HL-60 (cell line): ENCODE results near the gene UNC80.

Experiments
- DNase-seq, 2 experiments: peaks; one replicate each; pipeline ENCODE4 v3.0.0-alpha.2; 2010 to 2020; ENCODE audit warnings: low read depth in 1 of 2, low spot score in 1 of 2
- H3K27ac ChIP-seq: fragments of 250-450 bp; sonication (Bioruptor Pico); replicated peaks from 2 replicates; pipeline ENCODE4 v1.5.1; 2020; ENCODE audit warnings: mild to moderate bottlenecking, moderate library complexity
- H3K27me3 ChIP-seq: fragments of 250-450 bp; sonication (Bioruptor Pico); 2 replicates; pipeline ENCODE4 v1.5.1; 2021; ENCODE audit warnings: mild to moderate bottlenecking, moderate library complexity; ENCODE audit not compliant: insufficient read depth, poor library complexity, severe bottlenecking
- H3K4me3 ChIP-seq: replicated peaks from 2 replicates; pipeline ENCODE4 v1.5.1; 2011; ENCODE audit warnings: mild to moderate bottlenecking, control low read depth, low read length; ENCODE audit not compliant: insufficient read depth
- GABPA ChIP-seq: IDR thresholded peaks from 2 replicates; pipeline ENCODE4 v1.6.1; 2012; ENCODE audit warnings: low read depth
- POLR2AphosphoS5 ChIP-seq: IDR thresholded peaks from 2 replicates; pipeline ENCODE4 v1.6.1; 2012; ENCODE audit warnings: low read depth
- SPI1 ChIP-seq: IDR thresholded peaks from 2 replicates; pipeline ENCODE4 v1.6.1; 2012; ENCODE audit warnings: low read depth, mild to moderate bottlenecking, borderline replicate concordance
- TF ChIP-seq, protein P1 (sequence below): IDR thresholded peaks from one replicate; pipeline ENCODE4 v1.5.1; 2011; ENCODE audit warnings: low read length, control low read depth, inconsistent platforms; ENCODE audit not compliant: insufficient read depth
- TF ChIP-seq, protein P2 (sequence below): IDR thresholded peaks from 2 replicates; pipeline ENCODE4 v1.6.1; 2012; ENCODE audit warnings: low read depth; ENCODE audit not compliant: insufficient replicate concordance

The UNC80 gene

DNA sequence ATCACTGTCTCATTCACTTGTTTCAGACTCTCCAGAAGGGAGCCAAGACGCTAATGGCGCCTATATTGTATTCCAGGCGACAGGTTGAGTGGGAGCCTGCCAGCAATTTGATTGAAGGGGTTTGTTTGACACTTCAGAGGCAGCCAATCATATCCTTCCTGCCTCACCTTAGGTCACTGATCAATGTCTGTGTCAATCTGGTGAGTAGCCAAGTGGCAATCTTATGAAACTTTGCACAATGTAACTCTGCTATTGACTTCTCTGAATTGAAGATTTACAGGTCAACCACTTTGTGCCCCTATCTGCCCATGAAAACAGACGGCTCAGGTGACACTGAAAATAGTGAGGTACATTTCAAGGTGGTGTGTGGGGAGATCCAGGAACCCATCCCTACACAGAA, 198.1 kb downstream of the UNC80 start:
- H3K27ac ChIP-seq: no peak overlapping the region
- DNase-seq: no peak
- TF ChIP-seq, protein P1, sequence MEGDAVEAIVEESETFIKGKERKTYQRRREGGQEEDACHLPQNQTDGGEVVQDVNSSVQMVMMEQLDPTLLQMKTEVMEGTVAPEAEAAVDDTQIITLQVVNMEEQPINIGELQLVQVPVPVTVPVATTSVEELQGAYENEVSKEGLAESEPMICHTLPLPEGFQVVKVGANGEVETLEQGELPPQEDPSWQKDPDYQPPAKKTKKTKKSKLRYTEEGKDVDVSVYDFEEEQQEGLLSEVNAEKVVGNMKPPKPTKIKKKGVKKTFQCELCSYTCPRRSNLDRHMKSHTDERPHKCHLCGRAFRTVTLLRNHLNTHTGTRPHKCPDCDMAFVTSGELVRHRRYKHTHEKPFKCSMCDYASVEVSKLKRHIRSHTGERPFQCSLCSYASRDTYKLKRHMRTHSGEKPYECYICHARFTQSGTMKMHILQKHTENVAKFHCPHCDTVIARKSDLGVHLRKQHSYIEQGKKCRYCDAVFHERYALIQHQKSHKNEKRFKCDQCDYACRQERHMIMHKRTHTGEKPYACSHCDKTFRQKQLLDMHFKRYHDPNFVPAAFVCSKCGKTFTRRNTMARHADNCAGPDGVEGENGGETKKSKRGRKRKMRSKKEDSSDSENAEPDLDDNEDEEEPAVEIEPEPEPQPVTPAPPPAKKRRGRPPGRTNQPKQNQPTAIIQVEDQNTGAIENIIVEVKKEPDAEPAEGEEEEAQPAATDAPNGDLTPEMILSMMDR: no peak
- TF ChIP-seq GABPA (no peak), POLR2AphosphoS5 (no peak), SPI1 (no peak)
- TF ChIP-seq, protein P2, sequence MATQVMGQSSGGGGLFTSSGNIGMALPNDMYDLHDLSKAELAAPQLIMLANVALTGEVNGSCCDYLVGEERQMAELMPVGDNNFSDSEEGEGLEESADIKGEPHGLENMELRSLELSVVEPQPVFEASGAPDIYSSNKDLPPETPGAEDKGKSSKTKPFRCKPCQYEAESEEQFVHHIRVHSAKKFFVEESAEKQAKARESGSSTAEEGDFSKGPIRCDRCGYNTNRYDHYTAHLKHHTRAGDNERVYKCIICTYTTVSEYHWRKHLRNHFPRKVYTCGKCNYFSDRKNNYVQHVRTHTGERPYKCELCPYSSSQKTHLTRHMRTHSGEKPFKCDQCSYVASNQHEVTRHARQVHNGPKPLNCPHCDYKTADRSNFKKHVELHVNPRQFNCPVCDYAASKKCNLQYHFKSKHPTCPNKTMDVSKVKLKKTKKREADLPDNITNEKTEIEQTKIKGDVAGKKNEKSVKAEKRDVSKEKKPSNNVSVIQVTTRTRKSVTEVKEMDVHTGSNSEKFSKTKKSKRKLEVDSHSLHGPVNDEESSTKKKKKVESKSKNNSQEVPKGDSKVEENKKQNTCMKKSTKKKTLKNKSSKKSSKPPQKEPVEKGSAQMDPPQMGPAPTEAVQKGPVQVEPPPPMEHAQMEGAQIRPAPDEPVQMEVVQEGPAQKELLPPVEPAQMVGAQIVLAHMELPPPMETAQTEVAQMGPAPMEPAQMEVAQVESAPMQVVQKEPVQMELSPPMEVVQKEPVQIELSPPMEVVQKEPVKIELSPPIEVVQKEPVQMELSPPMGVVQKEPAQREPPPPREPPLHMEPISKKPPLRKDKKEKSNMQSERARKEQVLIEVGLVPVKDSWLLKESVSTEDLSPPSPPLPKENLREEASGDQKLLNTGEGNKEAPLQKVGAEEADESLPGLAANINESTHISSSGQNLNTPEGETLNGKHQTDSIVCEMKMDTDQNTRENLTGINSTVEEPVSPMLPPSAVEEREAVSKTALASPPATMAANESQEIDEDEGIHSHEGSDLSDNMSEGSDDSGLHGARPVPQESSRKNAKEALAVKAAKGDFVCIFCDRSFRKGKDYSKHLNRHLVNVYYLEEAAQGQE: no peak
- H3K27me3 ChIP-seq: peaks cover 3% of the 10 kb centered on the region
- no peak overlapping the region for H3K4me3 ChIP-seq

DNA sequence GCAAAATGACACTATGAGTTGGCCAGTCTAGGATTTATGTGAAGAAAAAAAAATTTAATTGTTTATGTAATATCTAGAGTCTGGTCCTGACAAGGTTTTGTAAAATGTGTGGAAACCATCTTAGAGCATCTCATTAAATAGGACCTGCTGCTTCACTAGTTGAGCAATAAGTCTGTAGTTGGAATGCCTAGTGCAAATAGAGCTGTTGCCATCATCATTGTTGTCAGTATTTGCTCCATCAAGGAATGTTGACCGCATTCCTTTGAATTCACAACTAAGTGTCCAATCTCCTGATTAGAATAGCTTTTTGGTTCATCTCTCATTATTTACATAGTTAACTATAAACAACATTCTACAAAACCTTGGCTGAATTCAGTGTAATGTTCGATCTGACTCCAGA, 198.6 kb downstream of the UNC80 start:
- DNase-seq: no peak
- Histone ChIP-seq H3K27ac (no peak overlapping the region), H3K27me3 (peaks cover 3% of the 10 kb centered on the region), H3K4me3 (no peak overlapping the region)
- no peak for TF ChIP-seq GABPA
- no peak for TF ChIP-seq SPI1
- TF ChIP-seq, protein P1: no peak
- no peak for TF ChIP-seq POLR2AphosphoS5
- TF ChIP-seq, protein P2: no peak

DNA sequence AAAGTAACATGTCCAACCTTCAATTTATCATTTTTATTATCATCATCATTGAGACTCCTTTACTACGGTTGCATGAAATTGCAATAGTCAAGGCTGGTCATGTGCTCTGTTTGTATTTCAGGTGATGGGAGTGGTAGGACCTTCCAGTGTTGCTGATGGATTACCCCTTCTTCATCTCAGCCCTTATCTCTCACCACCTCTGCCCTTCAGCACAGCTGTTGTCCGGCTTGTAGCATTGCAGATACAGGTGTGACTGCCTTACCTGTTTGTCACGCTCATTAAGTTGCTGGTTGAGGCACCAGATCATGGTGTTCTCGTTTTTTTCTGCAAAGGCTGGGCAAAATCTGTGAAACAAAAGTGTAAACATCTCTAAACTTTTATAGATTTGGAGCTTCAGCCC, 199.1 kb downstream of the UNC80 start:
- H3K4me3 ChIP-seq: no peak overlapping the region
- H3K27ac ChIP-seq: no peak overlapping the region
- H3K27me3 ChIP-seq: peaks cover 3% of the 10 kb centered on the region
- TF ChIP-seq, protein P1: no peak
- no peak for DNase-seq

DNA sequence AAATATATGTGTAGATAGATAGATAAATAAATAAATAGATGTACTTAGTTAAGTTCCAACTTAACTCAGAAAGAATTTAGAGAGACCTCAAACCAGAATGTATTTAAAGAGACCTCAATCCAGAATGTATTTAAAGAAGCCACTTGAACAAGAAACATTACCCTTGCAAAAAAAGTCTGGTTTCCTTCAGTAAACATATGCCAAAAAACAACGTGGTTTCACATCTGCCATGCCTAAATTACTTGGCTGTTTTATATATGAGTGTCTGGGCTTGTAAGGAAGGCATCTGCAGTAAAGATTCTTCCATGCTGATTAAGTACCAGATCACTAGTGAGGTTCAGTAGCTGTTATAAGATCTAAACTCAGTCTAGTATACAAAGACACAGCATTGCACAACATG, 201.7 kb downstream of the UNC80 start:
- no peak for DNase-seq
- H3K27ac ChIP-seq: no peak overlapping the region
- peaks cover 3% of the 10 kb centered on the region for H3K27me3 ChIP-seq
- H3K4me3 ChIP-seq: no peak overlapping the region
- no peak for TF ChIP-seq SPI1
- TF ChIP-seq, protein P2: no peak
- no peak for TF ChIP-seq GABPA
- TF ChIP-seq, protein P1: no peak
- no peak for TF ChIP-seq POLR2AphosphoS5
